ENCODE data around the gene TMEM80.

GRCh38 chr11:721247-721740 lies 25.7 kb downstream of the TMEM80 start:
- peak; percentile 48 for TF ChIP-seq EZH2 (IDR thresholded peaks at IDR 0.05; ENCODE audit: borderline replicate concordance, low read depth, low read length, poor library complexity, severe bottlenecking)
- TF ChIP-seq, protein P1, sequence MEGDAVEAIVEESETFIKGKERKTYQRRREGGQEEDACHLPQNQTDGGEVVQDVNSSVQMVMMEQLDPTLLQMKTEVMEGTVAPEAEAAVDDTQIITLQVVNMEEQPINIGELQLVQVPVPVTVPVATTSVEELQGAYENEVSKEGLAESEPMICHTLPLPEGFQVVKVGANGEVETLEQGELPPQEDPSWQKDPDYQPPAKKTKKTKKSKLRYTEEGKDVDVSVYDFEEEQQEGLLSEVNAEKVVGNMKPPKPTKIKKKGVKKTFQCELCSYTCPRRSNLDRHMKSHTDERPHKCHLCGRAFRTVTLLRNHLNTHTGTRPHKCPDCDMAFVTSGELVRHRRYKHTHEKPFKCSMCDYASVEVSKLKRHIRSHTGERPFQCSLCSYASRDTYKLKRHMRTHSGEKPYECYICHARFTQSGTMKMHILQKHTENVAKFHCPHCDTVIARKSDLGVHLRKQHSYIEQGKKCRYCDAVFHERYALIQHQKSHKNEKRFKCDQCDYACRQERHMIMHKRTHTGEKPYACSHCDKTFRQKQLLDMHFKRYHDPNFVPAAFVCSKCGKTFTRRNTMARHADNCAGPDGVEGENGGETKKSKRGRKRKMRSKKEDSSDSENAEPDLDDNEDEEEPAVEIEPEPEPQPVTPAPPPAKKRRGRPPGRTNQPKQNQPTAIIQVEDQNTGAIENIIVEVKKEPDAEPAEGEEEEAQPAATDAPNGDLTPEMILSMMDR (conservative IDR thresholded peaks at IDR 0.05; ENCODE audit: low read depth, low read length): no peak
